ENCODE data around the gene MYRFL.
"Not testable (repeated sequence)": the region's sequence is repeated elsewhere in the genome, so short reads cannot be mapped to it uniquely, and the experiment has no call there.

DNA sequence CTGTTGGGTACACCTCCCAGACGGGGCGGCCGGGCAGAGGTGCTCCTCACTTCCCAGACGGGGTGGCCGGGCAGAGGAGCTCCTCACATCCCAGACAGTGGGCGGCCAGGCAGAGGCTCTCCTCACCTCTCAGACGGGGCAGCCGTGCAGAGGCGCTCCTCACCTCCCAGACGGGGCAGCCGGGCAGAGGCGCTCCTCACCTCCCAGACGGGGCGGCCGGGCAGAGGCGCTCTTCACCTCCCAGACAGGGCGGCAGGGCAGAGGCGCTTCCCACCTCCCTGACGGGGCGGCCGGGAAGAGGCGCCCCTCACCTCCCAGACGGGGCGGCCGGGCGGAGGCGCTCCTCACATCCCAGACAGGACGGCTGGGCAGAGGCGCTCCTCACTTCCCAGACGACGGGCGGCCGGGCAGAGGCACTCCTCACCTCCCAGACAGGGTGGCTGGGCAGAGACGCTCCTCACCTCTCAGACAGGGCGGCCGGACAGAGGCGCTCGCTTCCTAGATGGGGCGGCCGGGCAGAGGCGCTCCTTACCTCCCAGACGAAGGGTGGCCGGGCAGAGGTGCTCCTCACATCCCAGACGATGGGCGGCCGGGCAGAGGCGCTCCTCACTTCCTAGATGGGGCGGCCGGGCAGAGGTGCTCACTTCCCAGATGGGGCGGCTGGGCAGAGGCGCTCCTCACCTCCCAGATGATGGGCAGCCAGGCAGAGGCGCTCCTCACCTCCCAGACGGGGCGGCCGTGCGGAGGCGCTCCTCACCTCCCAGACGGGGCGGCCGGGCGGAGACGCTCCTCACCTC is 17.7 kb upstream of the MYRFL start:
- not testable (repeated sequence) for TF ChIP-seq POLR2A (IDR thresholded peaks at IDR 0.05)
- TF ChIP-seq, protein P1, sequence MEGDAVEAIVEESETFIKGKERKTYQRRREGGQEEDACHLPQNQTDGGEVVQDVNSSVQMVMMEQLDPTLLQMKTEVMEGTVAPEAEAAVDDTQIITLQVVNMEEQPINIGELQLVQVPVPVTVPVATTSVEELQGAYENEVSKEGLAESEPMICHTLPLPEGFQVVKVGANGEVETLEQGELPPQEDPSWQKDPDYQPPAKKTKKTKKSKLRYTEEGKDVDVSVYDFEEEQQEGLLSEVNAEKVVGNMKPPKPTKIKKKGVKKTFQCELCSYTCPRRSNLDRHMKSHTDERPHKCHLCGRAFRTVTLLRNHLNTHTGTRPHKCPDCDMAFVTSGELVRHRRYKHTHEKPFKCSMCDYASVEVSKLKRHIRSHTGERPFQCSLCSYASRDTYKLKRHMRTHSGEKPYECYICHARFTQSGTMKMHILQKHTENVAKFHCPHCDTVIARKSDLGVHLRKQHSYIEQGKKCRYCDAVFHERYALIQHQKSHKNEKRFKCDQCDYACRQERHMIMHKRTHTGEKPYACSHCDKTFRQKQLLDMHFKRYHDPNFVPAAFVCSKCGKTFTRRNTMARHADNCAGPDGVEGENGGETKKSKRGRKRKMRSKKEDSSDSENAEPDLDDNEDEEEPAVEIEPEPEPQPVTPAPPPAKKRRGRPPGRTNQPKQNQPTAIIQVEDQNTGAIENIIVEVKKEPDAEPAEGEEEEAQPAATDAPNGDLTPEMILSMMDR (IDR thresholded peaks at IDR 0.05), result not testable (repeated sequence)
